ENCODE data around the gene SCRG1. TPM values are rescaled to one million over a fixed set of nuclear protein-coding genes. Genes with fewer than 3 reads are reported as not detected.
A peak's percentile ranks its signal among the peaks of the same experiment; 100 is the strongest.

Gene SCRG1
- polyA plus RNA-seq, 3 donors, result 0.07 to 0.24 (median 0.08) TPM

GRCh38 chr4:173362666-173363065, 36.2 kb downstream of the SCRG1 start:
- Histone ChIP-seq H3K9ac (ENCODE audit: insufficient read depth, low read length, poor library complexity, severe bottlenecking) (no peak overlapping the region), H3K79me2 (ENCODE audit: insufficient read depth, low read length) (no peaks in the 10 kb centered on the region), H3K36me3 (replicated peaks in 1 of 2; ENCODE audit: control insufficient read depth in 1 of 2, insufficient read depth in 2 of 2, low read length in 2 of 2) (no peaks in the 10 kb centered on the region), H3K27ac (ENCODE audit: low read depth in 1 of 2, low read length in 2 of 2) (no peak overlapping the region), H3K4me1 (ENCODE audit: control insufficient read depth in 1 of 2, insufficient read depth in 2 of 2, low read length in 2 of 2) (peaks cover 0 to 5% of the 10 kb centered on the region in 2 donors), H3K27me3 (ENCODE audit: control insufficient read depth in 2 of 2, insufficient read depth in 2 of 2, low read length in 2 of 2) (no peaks in the 10 kb centered on the region), H3K4me2 (replicated peaks; ENCODE audit: extremely low read depth, low read length, poor library complexity, severe bottlenecking) (no peak overlapping the region), H3K4me3 (replicated peaks in 1 of 3; ENCODE audit: low read depth in 2 of 3, low read length in 3 of 3) (no peak overlapping the region), H2AFZ (ENCODE audit: insufficient read depth, low read depth, low read length, poor library complexity, severe bottlenecking) (no peak overlapping the region), H3K9me3 (replicated peaks in 1 of 2; ENCODE audit: control insufficient read depth in 1 of 2, insufficient read depth in 1 of 2, low read length in 2 of 2) (peaks cover 0 to 5% of the 10 kb centered on the region in 2 donors), H4K20me1 (ENCODE audit: insufficient read depth, low read length) (no peaks in the 10 kb centered on the region)
- no peak overlapping the region for H3K4me3 Mint-ChIP-seq
- intact Hi-C loops (cut with micrococcal nuclease), result no loop called here
- no peaks in the 10 kb centered on the region for H3K36me3 Mint-ChIP-seq
- no peak for DNase-seq
- no peak overlapping the region for H3K27ac Mint-ChIP-seq
- H3K27me3 Mint-ChIP-seq (ENCODE audit: low read depth in 3 of 3), result peaks cover 0 to 3% (median 2%) of the 10 kb centered on the region in 3 donors
- no CpG with 5 or more reads among the region's 3 CpGs for WGBS (ENCODE audit: insufficient coverage)
- peaks cover 0 to 6% (median 3%) of the 10 kb centered on the region in 7 donors for H3K9me3 Mint-ChIP-seq
- TF ChIP-seq CTCF (IDR thresholded peaks at IDR 0.05), result no peak
- H3K4me1 Mint-ChIP-seq, result peaks cover 12% of the 10 kb centered on the region

GRCh38 chr4:173360587-173361221, 38.2 kb downstream of the SCRG1 start:
- Mint-ChIP-seq H3K4me3 (no peak overlapping the region), H3K36me3 (no peaks in the 10 kb centered on the region), H3K4me1 (peaks cover 6% of the 10 kb centered on the region), H3K9me3 (peaks cover 0 to 6% (median 3%) of the 10 kb centered on the region in 7 donors), H3K27ac (no peak overlapping the region), H3K27me3 (ENCODE audit: low read depth in 3 of 3) (peaks cover 0 to 3% (median 2%) of the 10 kb centered on the region in 3 donors)
- H4K20me1 ChIP-seq (ENCODE audit: insufficient read depth, low read length), result no peaks in the 10 kb centered on the region
- DNase-seq, result peak in 1 of 3 donors; percentile 10
- H3K27me3 ChIP-seq (ENCODE audit: control insufficient read depth in 2 of 2, insufficient read depth in 2 of 2, low read length in 2 of 2), result no peaks in the 10 kb centered on the region
- no peaks in the 10 kb centered on the region for H3K4me1 ChIP-seq (ENCODE audit: control insufficient read depth in 1 of 2, insufficient read depth in 2 of 2, low read length in 2 of 2)
- peak overlapping the region; percentile 18 for H2AFZ ChIP-seq (ENCODE audit: insufficient read depth, low read depth, low read length, poor library complexity, severe bottlenecking)
- peaks cover 0 to 5% of the 10 kb centered on the region in 2 donors for H3K9me3 ChIP-seq (replicated peaks in 1 of 2; ENCODE audit: control insufficient read depth in 1 of 2, insufficient read depth in 1 of 2, low read length in 2 of 2)
- 86% methylated on average over 1 of the region's 5 CpGs for WGBS (ENCODE audit: insufficient coverage)
- H3K36me3 ChIP-seq (replicated peaks in 1 of 2; ENCODE audit: control insufficient read depth in 1 of 2, insufficient read depth in 2 of 2, low read length in 2 of 2), result no peaks in the 10 kb centered on the region
- no peak for TF ChIP-seq CTCF (IDR thresholded peaks at IDR 0.05)
- no peak overlapping the region for H3K4me3 ChIP-seq (replicated peaks in 1 of 3; ENCODE audit: low read depth in 2 of 3, low read length in 3 of 3)
- intact Hi-C loops (cut with micrococcal nuclease), result no loop called here
- H3K9ac ChIP-seq (ENCODE audit: insufficient read depth, low read length, poor library complexity, severe bottlenecking), result no peak overlapping the region
- no peak overlapping the region for H3K4me2 ChIP-seq (replicated peaks; ENCODE audit: extremely low read depth, low read length, poor library complexity, severe bottlenecking)
- no peak overlapping the region for H3K27ac ChIP-seq (ENCODE audit: low read depth in 1 of 2, low read length in 2 of 2)
- no peaks in the 10 kb centered on the region for H3K79me2 ChIP-seq (ENCODE audit: insufficient read depth, low read length)
